Vagina (tissue), 2 donors: Measurements from ENCODE around the gene STIM1.

Source experiments
- CTCF ChIP-seq, 3 experiments: fragments of 450-650 bp in 2 of 3; fragments of 200-600 bp in 1 of 3; sonication (generic) in 1 of 3; IDR thresholded peaks; one replicate each; pipeline ENCODE4 v1.5.1; 2017 to 2019; ENCODE audit warnings: antibody characterized with exemption in 3 of 3, mild to moderate bottlenecking in 2 of 3, moderate library complexity in 2 of 3
- POLR2A ChIP-seq, 2 donors: fragments of 450-650 bp; IDR thresholded peaks; one replicate each; pipeline ENCODE4 v1.6.1; 2017; ENCODE audit warnings: antibody characterized with exemption in 2 of 2, mild to moderate bottlenecking in 2 of 2, moderate library complexity in 2 of 2

DNA sequence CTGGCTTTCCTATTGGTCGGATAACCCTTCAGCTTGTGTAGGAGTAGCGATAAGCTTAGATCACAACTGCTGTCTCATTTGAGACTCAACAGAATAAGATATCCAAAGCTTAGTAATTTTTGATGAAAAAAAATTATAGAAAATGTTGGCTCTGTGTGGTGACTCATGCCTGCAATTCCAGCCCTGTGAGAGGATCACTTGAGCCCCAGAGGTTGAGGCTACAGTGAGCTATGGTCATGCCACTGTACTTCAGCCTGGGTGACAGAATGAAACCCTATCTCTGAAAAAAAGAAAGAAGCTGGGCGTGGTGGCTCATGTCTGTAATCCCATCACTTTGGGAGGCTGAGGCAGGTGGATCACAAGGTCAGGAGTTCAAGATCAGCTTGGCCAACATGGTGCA is 183.5 kb downstream of the STIM1 start:
- TF ChIP-seq POLR2A (IDR thresholded peaks at IDR 0.05) (no peak), CTCF (IDR thresholded peaks at IDR 0.05) (no peak)
